HG03097 (cell line): Measurements from ENCODE around the gene RTBDN.
"Not testable (repeated sequence)": the region's sequence is repeated elsewhere in the genome, so short reads cannot be mapped to it uniquely, and the experiment has no call there.

Source experiments
- ATAC-seq: cut with Tn5 transposase; IDR thresholded peaks from one replicate; pipeline ENCODE4 v1.9.1; 2021; ENCODE audit not compliant: unreplicated experiment, low FRiP score

Gene RTBDN

DNA sequence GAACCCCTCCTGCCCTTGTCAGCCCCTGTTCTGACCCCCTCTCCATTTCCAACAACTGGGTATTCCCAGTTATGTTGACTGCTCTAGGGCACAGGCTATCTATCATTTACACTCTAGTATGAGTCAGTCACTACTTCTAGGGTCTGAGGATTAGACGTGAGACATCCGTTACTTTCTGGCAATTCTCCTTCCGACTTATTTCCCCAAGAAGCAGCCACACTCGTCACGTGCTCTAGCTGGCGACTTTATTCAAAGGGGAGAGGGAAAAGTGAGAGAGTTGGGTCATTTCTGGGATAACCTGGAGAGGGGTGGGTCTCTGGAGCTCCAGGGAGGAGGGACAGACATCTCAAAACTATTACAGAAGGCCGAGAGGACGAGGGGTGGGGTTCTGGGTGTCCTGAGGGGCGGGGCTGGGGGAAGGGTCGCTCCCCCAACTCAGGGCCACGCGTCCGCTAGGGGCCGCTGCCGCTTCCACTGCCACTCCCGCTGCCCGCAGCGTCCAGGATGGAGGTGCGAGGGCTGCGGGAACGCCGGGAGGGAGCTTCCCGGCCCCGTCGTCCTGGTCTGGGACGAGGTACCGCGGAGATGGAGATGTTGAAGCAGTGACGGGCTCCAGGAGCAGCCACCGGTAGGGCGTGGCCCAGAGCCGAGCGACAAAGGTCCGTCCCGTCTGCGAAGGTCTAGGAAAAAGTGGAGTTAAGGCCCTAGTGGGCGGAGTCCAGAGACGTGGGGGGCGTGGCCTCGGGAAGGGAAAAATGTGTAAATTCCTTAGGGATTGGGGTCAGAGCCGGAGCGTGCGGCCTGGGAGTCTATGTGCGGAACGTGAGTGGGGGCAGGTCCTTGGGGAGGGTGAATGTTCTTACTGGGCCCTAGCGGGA, 8.9 kb downstream of the RTBDN start:
- no peak for ATAC-seq

DNA sequence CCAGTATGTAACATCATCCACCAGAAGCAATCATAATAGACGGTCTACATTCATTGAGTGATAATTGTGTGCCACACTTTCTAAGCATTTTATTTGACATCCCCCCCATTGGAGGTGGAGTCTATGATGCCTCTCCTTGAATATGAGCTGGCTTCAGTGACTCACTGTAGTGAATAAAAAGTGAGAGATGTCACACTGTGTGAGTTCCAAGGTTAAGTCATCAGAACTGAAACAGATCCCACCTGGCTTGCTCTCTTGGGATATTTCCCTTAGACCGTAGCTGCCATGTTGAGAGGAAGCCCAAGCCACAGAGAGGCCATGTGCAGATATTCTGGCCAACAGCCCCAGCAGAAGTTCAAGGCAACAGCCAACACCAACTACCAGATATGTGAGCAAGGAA, 12.6 kb downstream of the RTBDN start:
- no peak for ATAC-seq

DNA sequence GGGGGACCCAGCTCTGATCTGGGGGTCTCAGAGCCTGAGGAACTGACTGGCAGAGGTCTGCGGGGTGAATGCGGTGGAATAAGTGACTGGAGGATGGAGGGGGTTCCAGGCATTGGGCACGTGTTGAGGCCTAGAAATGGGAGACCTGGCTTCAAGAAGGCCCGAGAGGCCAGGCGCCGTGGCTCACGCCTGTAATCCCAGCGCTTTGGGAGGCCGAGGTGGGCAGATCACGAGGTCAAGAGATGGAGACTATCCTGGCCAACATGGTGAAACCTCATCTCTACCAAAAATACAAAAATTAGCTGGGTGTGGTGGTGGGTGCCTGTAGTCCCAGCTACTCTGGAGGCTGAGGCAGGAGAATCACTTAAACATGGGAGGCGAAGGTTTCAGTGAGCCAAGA, 16.6 kb downstream of the RTBDN start:
- ATAC-seq, result not testable (repeated sequence)

DNA sequence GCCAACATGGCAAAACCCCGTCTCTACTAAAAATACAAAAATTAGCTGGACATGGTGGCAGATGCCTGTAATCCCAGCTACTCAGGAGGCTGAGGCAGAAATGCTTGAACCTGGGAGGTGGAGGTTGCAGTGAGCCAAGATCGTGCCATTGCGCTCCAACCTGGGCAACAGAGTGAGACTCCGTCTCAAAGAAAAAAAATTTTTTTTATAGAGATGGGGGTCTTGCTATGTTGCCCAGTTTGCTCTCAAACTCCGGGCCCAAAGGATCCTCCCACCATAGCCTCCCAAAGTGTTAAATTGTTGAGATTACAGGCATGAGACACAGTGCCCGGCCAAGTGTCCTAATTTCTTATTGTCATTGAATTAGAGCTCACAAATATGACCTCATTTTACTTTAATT, 17.2 kb downstream of the RTBDN start:
- ATAC-seq, result not testable (repeated sequence)

DNA sequence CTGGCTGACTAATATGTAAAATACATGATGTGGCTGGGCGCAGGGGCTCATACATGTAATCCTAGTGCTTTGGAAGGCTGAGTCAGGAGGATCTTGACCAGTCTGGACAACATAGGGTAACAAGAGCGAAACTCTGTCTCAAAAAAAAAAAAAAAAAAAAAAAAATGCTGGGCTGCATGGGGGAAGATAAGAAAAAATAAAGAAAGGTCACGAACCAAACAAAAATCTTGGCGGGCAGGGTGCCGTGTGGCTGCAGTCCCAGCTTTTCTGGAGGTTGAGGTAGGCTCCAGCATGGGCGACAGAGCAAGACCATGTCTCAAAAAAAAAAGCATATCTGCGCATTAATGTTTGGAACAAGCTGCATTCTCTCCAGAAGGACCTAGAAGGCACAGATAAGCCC, 19.3 kb downstream of the RTBDN start:
- no peak for ATAC-seq

DNA sequence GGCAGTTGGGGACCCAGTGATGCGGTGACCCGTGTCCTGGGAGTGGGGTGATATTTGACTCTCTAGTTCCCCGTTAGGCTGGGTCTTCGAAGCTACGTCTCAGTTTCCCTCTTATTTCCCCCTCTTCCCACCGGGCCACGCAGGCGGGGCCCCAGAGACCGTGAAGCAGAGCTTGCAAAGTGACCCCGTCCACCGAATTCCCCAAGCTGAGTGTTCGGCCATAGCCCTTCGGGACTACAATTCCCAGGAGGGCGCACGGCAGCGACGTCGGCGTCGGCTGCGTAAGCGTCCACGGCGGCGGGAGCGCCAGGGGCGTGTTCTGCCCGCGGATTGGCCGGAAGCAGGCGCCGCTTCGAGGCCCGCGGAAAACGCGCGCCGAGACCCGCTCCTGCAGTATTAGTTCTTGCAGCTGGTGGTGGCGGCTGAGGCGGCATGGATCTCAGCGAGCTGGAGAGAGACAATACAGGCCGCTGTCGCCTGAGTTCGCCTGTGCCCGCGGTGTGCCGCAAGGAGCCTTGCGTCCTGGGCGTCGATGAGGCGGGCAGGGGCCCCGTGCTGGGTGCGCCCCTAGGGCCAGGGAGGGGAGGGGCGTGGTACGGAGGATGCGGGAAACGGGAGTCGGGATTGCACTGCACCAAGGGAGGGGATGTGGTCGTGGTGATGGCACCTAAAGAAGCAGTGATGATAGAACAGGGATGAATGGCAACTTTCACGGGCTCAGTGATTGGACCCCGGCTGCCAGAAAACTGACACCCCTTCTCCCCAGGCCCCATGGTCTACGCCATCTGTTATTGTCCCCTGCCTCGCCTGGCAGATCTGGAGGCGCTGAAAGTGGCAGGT, 27.9 kb downstream of the RTBDN start, which contains the start of gene RNASEH2A:
Gene RNASEH2A (plus strand): TSS at position 343 of the 840 bp plus-strand sequence. CDS start 90 bp downstream, at position 433.
- ATAC-seq, result peak; percentile 79

DNA sequence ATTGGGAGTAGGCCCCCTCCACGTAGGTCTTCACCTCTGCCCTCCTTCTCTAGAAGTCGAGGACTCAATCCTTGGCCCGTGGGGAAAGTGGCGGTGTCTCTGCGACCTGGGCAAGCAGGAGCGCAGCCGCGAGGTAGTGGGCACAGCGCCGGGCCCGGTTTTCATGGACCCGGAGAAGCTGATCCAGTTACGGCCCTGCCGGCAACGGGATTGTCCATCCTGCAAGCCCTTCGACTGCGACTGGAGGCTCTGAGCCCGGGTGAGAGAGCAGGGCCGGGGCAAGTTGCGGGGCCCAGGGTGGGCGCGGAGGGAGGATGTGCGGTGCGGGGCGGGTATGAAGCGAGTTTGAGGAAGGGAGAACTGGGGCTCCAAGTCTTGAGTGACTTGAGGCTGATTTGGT, 30.3 kb downstream of the RTBDN start:
- ATAC-seq, result no peak

DNA sequence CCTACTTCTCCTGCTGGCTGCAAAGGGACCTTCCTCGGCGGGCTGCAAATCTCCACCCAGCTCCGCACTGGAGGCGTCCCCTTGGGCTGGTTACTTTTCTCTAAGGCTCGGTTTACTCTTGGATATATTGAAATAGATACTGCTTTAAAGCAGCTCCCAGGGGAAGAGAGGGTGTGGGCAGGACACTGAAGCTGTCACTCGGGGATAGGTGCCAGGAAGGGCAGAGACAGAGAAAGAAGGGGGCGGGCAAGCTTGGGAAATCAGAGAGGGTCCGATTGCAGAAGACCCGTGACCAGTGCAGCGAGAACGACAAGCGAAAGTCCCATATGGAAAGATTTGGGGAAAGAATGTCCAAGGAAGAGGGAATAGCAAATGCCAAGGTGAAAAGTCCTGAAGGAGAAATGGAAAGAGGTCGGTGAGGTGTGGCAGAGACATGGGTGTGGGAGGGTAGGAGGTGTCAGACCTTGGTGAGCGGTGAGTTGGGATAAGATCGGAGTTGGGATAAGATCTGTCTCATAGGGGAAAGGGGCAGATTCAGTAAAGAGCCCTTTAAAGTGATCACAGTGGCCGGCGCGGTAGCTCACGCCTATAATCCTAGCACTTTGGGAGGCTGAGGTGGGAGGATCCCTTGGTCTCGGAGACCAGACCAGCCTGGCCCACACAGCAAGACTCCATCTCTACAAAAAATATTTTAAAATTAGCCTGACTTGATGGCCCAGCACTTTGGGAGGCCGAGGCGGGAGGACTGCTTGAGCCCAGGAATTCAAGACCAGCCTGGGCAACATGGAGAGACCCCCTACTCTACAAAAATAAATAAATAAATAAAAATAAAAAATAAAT, 31.9 kb downstream of the RTBDN start:
- no peak for ATAC-seq

DNA sequence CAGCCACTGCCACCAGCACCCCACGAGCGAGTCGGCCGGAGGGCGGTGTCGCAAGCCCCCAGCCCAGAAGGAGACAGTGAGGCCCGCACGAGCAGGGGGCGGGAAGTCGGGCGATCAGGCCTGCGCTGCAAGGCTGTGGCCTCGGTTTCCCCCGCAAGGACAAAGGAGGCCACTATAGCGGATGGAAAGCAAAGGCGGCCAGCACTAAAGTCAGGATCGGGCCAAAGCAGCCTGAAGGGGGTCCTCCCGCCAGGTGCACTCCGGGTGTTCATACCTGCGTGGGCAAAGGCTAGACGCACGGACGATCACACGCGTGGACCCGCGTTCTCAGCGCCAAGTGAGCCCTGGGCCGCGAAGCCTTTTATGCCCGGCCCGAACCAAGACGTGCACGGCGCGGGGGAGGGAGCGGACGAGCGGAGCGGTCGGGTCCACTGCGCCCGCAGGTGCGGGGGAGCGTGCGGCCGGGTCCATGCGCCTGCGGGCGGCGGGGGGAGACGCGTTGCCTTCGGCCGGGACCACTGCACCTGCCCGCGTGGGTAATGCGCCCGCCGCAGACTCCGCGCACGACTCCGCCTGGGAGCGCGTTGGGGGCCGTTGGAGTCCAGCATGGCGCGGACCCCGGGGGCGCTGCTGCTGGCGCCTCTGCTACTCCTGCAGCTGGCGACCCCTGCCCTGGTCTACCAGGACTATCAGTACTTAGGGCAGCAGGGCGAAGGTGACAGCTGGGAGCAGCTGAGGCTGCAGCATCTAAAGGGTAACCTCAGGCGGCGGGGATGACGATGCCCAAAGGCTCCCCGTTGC, 32.7 kb downstream of the RTBDN start, which contains the start of the genes PRDX2 and THSD8:
Gene PRDX2 (minus strand): TSS at position 335 of the 801 bp plus-strand sequence. CDS start 539 bp downstream, outside the sequence.
Gene THSD8 (plus strand): TSS at position 604 of the 801 bp plus-strand sequence. CDS start 3 bp downstream, at position 607.
- ATAC-seq, result no peak

DNA sequence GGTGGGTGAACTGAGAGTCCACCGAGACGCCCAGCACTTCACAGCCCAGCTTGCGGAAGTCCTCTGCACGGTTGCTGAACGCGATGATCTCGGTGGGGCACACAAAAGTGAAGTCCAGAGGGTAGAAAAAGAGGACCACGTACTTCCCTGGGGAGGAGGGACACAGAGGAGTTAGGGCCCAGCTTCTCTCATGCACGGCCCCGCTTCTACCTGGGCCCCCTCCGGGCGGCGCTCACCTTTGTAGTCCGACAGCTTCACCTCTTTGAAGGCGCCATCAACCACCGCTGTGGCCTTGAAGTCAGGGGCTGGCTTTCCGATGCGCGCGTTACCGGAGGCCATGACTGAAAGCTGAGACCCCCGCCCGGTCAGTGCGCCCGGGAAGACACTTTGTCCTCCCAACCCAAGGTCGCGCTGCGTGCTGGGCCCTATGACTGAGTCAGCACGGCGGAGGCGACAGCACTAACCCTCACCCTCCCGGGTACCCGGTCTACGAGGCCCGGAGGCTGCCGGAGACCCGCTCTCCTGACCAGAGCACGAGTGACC, 33.4 kb downstream of the RTBDN start:
- ATAC-seq, result no peak

DNA sequence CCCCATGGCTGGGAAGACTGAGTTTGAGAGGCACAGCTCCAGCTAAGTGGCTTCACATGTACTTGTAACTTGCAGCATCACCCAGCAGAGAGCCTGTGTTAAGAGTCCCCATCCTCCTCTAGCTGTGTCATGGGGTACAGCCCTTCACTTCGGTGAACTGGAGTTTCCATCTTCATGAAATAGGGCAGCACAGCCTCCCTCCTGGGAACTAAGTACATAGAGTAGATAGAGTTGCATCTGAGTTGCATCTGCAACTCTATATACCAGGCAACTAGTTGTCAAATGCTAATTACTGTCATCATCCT, 34.0 kb downstream of the RTBDN start:
- no peak for ATAC-seq

DNA sequence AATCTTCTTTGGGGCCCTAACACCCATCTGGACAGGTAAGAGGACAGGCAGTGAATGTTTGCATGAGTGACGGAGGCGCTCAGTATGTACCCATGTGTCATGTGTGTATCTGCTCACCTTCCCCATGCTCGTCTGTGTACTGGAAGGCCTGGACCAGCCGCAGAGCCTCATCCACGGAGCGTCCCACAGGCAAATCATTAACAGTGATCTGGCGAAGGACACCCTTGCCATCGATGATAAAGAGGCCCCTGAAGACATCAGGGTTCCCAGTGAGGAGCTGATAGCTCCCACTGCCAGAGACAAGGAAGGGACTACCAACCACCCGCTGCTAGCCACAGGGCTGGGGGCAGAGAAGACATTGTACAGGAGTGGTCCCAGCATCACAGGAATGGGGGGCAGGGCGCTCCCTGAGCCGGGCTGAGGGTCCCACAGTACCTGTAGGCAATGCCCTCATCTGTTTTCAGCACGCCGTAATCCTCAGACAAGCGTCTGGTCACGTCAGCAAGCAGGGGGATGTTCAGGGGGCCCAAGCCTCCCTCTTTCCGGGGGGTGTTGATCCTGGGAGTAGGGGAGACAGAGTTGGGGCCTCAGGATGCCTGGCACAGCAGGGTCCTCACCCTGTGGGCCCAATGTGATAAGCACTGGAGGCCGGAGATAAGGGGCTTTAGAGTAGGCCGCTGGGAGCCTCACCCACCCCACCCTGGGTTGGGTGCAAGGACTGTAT, 34.5 kb downstream of the RTBDN start:
- no peak for ATAC-seq

DNA sequence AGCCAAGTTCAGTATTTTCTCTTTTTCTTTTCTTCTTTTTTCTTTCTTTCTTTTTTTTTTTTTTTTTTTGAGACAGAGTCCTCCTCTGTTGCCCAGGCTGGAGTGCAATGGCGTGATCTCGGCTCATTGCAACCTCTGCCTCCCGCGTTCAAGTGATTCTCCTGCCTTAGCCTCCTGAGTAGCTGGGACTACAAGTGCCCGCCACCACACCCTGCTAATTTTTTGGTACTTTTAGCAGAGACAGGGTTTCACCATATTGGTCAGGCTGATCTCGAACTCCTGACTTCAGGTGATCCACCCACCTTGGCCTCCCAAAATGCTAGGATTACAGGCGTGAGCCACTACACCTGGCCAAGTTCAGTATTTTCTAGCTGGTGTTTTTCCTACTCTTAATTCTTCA, 36.8 kb downstream of the RTBDN start:
- ATAC-seq, result not testable (repeated sequence)

DNA sequence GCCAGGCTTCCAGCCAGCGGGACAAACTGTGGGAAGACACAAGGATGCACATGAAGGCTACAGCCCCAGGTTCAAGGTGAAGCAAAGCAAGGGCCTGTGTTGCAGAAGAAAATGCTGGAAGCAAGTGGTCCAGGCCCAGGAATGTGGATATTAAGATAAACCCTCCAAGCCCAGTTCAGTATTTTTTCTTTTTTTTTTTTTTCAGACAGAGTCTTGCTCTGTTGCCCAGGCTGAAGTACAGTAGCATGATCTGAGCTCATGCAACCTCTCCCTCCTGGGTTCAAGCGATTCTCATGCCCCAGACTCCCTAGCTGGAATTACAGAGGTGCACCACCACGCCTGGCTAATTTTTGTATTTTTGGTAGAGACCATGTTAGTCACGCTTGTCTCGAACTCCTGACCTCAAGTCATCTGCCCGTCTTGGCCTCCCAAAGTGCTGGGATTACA, 37.2 kb downstream of the RTBDN start:
- no peak for ATAC-seq

DNA sequence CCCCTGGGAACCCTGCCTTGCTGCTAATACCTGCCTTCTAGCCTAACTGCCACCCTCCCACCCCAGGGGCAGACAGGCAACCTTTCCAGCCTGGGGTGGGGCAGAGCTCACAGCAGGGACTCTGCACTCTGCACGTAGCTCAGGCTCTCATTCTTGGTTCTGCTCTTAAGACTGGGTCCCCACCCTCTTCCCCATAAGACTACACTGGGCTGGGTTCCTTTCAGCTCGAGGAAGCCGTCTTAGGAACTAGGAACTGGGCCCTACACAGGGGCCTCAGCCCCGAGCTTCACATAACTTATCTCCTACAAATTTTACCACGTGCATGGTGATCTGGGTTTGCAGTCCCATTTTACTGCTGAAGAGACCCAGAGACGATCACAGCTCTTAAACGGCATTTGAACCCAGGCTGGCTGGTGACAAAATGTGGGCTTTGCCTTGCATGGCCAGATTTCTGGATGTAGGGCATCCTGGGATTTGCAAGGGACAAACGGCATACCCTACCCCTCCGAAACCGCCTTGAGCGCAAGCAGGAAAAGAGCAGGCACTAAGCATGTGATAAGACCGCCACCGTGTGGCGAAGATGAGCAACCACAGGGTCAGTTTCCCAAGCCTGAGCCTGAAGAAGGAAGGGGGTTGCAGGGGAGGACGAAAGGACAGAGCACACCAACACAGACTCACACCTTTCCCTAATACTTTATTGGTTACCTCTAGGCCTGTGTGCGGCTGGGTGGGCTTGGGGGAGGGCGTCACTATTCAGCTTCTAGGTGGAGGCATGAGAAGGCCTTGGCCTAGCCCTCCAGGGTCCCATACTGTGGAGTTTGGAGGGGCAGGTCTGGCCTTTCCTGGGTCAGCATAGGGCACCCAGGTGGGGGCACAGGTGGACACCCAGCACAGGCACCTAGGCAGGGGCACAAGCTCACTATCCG, 38.0 kb downstream of the RTBDN start:
- ATAC-seq, result no peak

DNA sequence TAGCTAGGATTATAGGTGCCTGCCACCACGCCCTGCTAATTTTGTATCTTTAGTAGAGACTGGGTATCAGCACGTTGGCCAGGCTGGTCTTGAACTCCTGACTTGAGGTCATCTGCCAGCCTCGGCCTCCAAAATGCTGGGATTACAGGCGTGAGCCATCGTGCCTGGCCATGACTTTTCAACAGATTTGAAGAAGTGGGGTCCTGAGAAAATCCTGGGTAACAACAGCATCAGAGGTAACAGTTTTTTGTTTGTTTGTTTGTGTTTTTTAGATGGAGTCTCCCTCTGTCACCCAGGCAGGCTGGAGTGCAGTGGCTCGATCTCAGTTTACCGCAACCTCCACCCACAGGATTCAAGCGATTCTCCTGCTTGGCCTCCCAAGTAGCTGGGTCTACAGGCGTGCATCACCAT, 39.4 kb downstream of the RTBDN start:
- no peak for ATAC-seq

DNA sequence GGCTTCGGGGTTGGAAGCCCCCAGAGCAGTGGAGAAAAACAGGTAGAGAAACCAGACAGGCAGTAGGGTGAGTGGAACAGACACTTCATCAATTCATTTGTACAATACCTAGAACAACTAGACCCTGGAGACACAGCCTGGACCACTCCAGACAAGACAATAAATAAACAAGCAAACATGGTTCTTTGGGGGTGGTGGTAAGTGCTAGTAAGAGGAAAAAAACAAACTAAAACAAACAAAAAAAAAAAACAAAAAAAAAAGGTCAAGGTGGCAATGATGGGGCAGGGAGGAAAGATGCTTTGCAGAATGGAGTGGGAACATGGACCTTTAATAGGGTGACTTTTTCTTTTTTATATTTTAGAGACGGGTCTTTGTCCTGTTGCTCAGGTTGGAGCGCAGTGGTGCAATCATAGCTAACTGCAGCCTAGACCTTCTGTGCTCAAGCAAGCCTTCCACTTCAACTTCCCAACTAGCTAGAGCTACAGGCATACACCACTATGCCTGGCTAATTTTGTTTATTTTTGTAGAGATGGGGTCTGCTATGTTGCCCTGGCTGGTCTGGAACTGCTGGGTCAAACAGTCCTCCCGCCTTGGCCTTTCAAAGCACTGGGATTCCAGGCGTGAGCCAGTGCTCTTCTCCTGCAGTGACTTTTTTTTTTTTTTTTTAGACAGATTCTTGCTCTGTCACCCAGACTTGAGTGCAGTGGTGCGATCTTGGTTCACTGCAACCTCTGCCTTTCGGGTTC, 40.0 kb downstream of the RTBDN start:
- ATAC-seq, result no peak
